Osteocyte (in vitro differentiated cells): ENCODE data around the gene RHOJ. TPM values are rescaled to one million over a fixed set of nuclear protein-coding genes. Genes with fewer than 3 reads are reported as not detected.

Experiments used
- DNase-seq: peaks from one replicate; pipeline ENCODE4 v3.0.0; 2021; ENCODE audit warnings: mixed read lengths; ENCODE audit not compliant: unreplicated experiment; ENCODE audit errors: extremely low spot score
- H3K27ac Mint-ChIP-seq: one replicate; pipeline ENCODE4 v1.8.0; 2021; ENCODE audit warnings: mild to moderate bottlenecking, mixed read lengths; ENCODE audit not compliant: unreplicated experiment
- H3K27me3 Mint-ChIP-seq: one replicate; pipeline ENCODE4 v1.8.0; 2021; ENCODE audit warnings: mixed read lengths; ENCODE audit not compliant: unreplicated experiment
- H3K36me3 Mint-ChIP-seq: one replicate; pipeline ENCODE4 v1.8.0; 2021; ENCODE audit warnings: mixed read lengths; ENCODE audit not compliant: unreplicated experiment
- H3K4me1 Mint-ChIP-seq: one replicate; pipeline ENCODE4 v1.8.0; 2021; ENCODE audit warnings: mixed read lengths; ENCODE audit not compliant: unreplicated experiment
- H3K4me3 Mint-ChIP-seq: one replicate; pipeline ENCODE4 v1.8.0; 2021; ENCODE audit warnings: mild to moderate bottlenecking, moderate library complexity, mixed read lengths; ENCODE audit not compliant: unreplicated experiment
- H3K9me3 Mint-ChIP-seq: one replicate; pipeline ENCODE4 v1.8.0; 2021; ENCODE audit warnings: mixed read lengths; ENCODE audit not compliant: unreplicated experiment
- total RNA-seq: library from RNA; stranded (reverse); gene quantifications from 2 replicates; pipeline ENCODE4 v1.2.1, GENCODE V29; 2021
- TF ChIP-seq, protein P1 (sequence below): fragments of 200-600 bp; sonication (generic); IDR thresholded peaks from 2 replicates; pipeline ENCODE4 v1.5.0; 2021; ENCODE audit warnings: antibody characterized with exemption, mild to moderate bottlenecking, moderate library complexity

RHOJ gene
- total RNA-seq, 1 donor from 2014 or later = 69.7 TPM

DNA sequence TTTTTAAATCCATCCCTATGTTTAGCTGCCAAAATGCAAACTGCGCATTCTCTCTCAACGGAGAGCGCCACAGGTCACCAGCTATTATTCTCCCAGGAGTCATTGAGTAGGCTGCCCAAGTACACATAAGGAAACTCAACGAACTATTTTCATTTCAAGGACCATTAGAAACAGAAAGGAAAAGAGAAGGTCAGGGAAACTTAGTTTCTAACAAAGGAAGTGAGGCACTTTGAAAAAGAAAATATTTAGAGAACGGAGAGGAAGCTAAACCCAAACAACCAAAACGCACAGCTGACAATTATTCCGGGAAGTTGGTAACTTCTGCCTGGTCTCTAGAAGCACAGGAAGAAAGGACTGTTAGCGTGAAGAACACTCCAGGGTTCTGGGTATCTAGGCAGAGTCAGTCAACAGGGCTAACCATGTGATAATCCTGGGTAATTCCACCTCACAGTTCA lies 91.0 kb downstream of the RHOJ start:
- Mint-ChIP-seq H3K27me3 (no peaks in the 10 kb centered on the region), H3K4me3 (no peak overlapping the region), H3K36me3 (peaks cover 39% of the 10 kb centered on the region), H3K9me3 (peaks cover 24% of the 10 kb centered on the region), H3K27ac (no peak overlapping the region), H3K4me1 (no peaks in the 10 kb centered on the region)
- no peak for DNase-seq
- TF ChIP-seq, protein P1, sequence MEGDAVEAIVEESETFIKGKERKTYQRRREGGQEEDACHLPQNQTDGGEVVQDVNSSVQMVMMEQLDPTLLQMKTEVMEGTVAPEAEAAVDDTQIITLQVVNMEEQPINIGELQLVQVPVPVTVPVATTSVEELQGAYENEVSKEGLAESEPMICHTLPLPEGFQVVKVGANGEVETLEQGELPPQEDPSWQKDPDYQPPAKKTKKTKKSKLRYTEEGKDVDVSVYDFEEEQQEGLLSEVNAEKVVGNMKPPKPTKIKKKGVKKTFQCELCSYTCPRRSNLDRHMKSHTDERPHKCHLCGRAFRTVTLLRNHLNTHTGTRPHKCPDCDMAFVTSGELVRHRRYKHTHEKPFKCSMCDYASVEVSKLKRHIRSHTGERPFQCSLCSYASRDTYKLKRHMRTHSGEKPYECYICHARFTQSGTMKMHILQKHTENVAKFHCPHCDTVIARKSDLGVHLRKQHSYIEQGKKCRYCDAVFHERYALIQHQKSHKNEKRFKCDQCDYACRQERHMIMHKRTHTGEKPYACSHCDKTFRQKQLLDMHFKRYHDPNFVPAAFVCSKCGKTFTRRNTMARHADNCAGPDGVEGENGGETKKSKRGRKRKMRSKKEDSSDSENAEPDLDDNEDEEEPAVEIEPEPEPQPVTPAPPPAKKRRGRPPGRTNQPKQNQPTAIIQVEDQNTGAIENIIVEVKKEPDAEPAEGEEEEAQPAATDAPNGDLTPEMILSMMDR = no peak

DNA sequence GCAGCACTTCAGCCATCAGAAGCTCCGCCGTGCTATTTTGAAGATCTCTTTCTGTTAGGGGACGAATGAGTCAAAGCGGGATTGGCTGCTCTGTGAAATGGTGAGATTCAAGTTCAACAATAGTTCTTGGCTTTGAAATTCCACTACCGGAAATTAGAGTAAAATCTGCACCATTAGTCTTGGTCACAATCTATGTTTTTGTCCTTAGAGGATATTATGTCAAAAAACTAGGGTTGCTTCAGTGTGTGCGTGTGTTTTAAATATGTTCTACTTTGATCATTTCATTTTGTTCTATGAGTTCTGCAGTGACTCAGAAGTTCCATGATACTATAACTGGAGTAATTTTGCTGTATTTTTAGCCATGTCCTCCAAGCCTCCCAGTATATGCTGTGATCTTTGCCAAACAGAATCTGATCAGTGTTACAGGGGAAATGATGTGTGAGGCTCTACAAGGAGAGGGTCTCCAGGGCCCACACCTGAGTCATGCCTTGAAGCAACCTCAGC lies 91.9 kb downstream of the RHOJ start:
- Mint-ChIP-seq H3K4me1 (no peaks in the 10 kb centered on the region), H3K36me3 (peaks cover 31% of the 10 kb centered on the region), H3K9me3 (peaks cover 24% of the 10 kb centered on the region), H3K27me3 (peaks cover under 1% of the 10 kb centered on the region), H3K27ac (no peak overlapping the region), H3K4me3 (no peak overlapping the region)
- no peak for DNase-seq
- TF ChIP-seq, protein P1 = no peak

DNA sequence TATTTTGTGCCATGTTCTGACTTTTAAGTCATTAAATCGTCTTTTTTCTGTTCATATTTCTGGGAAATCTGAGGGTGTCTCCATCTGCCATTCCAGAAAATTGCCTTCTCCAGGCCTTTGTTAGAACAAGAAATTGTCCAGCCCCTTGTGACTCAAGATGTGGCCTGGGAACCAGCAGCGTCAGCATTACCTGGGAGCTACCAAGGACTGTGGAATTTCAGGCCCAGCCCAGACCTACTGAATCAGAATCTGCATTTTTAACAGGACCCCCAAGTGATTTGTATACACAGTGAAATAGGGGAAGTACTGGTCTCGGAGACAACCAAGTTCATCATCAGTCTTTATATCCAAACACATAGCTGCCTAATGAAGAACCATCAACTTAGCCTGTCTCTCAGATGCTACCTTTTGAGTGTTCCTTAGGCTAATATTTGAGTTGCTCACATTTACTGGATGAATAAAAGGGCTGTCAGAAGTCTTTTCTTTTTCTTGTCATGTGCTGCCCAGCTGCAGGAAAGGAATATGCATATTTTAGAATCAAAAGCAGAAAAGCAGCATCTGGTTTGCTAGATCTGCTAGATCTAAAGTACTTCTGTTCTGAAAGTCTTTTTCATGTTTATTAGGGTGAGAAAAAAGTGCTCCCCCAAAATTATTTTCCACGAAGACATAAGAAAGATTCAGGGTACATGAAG lies 93.3 kb downstream of the RHOJ start:
- Mint-ChIP-seq H3K9me3 (peaks cover 21% of the 10 kb centered on the region), H3K27me3 (peaks cover 6% of the 10 kb centered on the region), H3K4me3 (no peak overlapping the region), H3K27ac (no peak overlapping the region), H3K36me3 (peaks cover 17% of the 10 kb centered on the region), H3K4me1 (no peaks in the 10 kb centered on the region)
- DNase-seq = no peak
- TF ChIP-seq, protein P1 = no peak

DNA sequence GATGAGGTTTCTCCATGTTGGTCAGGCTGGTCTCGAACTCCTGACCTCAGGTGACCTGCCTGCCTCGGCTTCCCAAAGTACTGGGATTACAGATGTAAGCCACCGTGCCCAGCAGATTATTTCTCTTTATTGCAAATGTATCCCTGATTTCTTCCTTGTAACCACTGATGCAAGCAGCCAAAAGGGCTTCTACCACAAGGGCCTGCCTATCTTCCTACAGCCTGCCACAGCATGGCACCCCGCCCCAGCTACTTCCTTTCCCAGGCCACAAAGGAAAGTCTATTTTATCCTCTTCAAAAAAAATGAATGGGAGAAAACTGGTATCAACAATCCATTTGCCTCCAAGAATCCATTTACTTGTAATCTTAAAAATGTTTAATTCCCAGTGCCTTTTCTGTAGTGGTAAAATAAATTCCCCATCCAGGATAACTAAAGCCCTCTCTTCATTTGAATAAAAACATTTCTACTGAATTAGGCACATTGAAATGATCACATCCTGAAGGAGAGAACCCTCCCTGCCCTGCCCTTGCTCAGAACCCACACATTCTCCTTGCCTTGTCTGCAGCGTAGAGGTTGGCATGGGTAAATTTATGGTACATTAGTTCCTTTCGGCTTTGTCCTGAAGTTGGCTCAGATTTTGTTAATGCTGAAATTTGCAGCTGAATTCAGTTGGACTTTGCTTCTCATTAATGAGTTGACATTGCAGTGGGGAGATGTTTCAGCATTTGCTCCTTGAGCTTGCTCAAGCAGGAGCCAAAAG lies 95.3 kb downstream of the RHOJ start:
- Mint-ChIP-seq H3K27me3 (peaks cover 6% of the 10 kb centered on the region), H3K27ac (no peak overlapping the region), H3K4me1 (no peaks in the 10 kb centered on the region), H3K36me3 (peaks cover under 1% of the 10 kb centered on the region), H3K4me3 (no peak overlapping the region), H3K9me3 (peaks cover 11% of the 10 kb centered on the region)
- no peak for DNase-seq
- TF ChIP-seq, protein P1 = no peak

DNA sequence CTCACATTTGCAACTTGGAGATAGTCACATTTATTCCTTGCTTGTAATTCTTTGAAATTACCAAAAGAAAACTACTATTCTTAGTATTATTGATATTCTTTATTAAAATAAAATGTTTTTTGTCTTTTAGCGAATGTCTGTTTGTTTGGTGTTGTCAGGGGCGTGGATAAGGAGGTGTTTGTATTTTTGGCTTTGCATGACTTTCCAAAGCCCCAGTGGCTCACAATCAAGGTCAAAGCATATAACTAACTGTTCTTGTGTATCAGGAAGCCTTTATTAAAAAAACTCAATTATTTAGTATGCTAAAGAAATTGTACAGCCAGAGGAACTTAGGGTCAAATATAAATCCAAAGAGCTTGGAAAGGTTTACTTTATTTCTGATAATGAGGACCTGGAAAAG lies 96.6 kb downstream of the RHOJ start:
- H3K9me3 Mint-ChIP-seq = no peaks in the 10 kb centered on the region
- TF ChIP-seq, protein P1 = no peak
- H3K4me1 Mint-ChIP-seq = no peaks in the 10 kb centered on the region
- no peak overlapping the region for H3K4me3 Mint-ChIP-seq
- peaks cover 6% of the 10 kb centered on the region for H3K27me3 Mint-ChIP-seq
- no peak for DNase-seq
- no peak overlapping the region for H3K27ac Mint-ChIP-seq
- H3K36me3 Mint-ChIP-seq = no peaks in the 10 kb centered on the region
